Skeletal muscle satellite cell (primary cell): ENCODE results near the gene GGTLC3.
"Not testable (repeated sequence)": the region's sequence is repeated elsewhere in the genome, so short reads cannot be mapped to it uniquely, and the experiment has no call there.

Experiments
- H3K27me3 ChIP-seq: 2 replicates; pipeline ENCODE4 v1.7.0; 2013; ENCODE audit warnings: low read length; ENCODE audit not compliant: control insufficient read depth, insufficient read depth
- H3K36me3 ChIP-seq: 2 replicates; pipeline ENCODE4 v1.7.0; 2013; ENCODE audit warnings: mild to moderate bottlenecking, control low read depth, low read length; ENCODE audit not compliant: insufficient read depth
- H3K4me1 ChIP-seq: 2 replicates; pipeline ENCODE4 v1.7.0; 2013; ENCODE audit warnings: low read length; ENCODE audit not compliant: control insufficient read depth, insufficient read depth
- H3K4me2 ChIP-seq: 2 replicates; pipeline ENCODE4 v1.7.0; 2013; ENCODE audit warnings: mild to moderate bottlenecking, low read length
- H3K4me3 ChIP-seq: 2 replicates; pipeline ENCODE4 v1.7.0; 2013; ENCODE audit warnings: low read length
- H3K9ac ChIP-seq: 2 replicates; pipeline ENCODE4 v1.7.0; 2013; ENCODE audit warnings: mild to moderate bottlenecking, low read depth, low read length, moderate library complexity
- H3K9me3 ChIP-seq: replicated peaks from 2 replicates; pipeline ENCODE4 v1.7.0; 2013; ENCODE audit warnings: mild to moderate bottlenecking, control low read depth, low read length

Gene GGTLC3

GRCh38 chr22:18534315-18534714 lies 16.4 kb upstream of the GGTLC3 start:
- not testable (repeated sequence) for H3K9ac ChIP-seq, H3K4me3 ChIP-seq, H3K4me1 ChIP-seq, H3K27me3 ChIP-seq, H3K36me3 ChIP-seq, H3K9me3 ChIP-seq, H3K4me2 ChIP-seq

DNA sequence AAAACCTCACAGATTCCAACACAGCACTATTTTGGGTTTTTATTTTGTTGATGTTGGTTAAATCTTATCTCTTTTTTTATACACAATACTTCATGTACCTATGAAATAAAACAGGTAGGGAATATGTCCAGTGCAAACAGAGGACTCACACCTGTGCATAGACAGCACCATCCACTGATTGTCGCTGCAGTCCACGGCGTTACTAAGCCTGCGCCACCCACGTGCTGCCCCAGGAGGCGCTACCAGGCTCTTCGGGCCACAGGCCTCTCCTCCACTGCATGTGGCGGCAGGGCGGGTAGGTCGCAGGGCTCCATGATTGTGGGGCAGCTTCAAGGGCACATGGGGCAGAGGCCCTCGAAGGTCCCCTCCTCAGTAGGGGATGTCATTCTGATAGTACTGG lies 15.7 kb upstream of the GGTLC3 start:
- H3K4me1 ChIP-seq, H3K36me3 ChIP-seq, H3K9me3 ChIP-seq, H3K4me3 ChIP-seq, H3K9ac ChIP-seq, H3K4me2 ChIP-seq, H3K27me3 ChIP-seq: not testable (repeated sequence)

DNA sequence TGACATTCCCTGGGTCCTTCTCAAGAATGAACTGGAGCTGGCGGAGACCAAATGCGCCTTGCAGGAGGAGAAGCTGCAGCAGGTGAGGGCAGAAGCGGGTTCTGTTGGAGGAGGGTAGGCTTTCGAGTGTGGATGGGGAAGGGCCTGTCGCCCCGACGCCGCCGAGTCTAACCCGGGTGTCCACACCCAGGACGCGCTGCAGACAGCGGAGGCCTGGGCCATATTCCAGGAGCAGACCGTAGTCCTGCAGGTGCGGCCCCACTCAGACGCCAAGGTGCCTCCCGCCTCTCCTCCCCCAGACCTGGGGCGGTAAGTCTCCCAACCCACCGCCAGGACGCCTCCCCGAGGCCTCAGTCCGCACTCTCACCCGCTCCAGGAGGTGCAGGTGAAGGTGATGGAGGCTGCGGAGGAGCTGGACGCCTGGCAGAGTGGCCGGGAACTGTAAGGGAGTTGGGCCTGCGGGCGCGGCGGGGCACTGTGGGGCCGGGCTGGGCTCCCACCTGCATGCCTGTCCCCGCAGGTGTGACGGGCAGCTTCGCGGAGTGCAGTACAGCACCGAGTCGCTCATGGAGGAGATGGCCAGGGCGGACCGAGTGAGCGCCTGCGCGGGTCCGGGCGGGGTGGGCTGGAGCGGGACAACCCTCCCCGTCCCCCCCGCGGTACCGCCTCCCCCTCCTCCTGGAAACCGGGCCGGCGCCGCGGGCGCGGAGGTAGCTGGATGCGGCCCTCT lies 11.6 kb upstream of the GGTLC3 start:
- not testable (repeated sequence) for H3K4me1 ChIP-seq, H3K27me3 ChIP-seq, H3K9me3 ChIP-seq, H3K4me2 ChIP-seq, H3K36me3 ChIP-seq, H3K9ac ChIP-seq, H3K4me3 ChIP-seq

DNA sequence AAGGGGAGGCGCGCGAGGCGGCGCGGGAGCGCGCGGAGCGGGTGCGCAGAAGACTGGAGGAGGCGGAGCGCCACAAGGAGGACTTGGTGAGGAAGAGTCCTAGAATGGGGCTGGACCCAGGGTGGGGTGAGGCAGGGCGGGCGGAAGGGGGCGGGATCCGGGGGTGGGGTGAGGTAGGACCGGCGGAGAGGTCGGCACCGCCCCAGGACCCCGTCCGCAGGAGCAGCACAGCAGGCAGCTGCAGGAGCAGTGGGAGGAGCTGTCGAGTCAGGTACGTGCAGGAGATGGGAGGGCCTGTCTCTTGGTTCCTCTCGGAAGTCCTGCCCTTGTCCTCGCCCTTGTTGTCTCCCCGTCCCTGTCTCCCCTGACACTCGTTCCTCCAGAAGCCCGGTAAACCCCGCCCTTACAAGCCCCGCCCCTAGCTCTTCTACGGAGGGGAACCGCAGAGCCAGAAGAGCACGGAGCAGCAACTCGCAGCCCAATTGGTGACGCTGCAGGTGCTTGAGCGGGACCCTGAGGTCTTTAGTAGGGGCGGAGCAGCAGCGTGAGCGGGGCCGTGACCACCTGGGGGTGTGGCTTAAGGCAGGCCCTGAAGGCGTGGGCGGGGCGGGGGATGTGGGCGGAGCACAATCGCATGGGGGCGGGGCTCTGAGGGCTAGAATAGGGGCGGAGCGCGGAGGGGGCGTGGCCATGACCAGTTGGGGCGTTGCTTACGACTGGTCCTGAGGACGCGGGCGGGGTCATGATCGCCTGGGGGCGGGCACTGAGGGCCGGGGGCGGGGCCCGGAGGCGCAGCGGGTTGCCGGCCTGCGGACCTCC lies 10.8 kb upstream of the GGTLC3 start:
- H3K4me1 ChIP-seq, H3K9ac ChIP-seq, H3K36me3 ChIP-seq, H3K4me2 ChIP-seq, H3K27me3 ChIP-seq, H3K9me3 ChIP-seq: not testable (repeated sequence)
- peak overlapping the region; percentile 55 for H3K4me3 ChIP-seq

GRCh38 chr22:18527752-18528596 lies 10.0 kb upstream of the GGTLC3 start, which contains the start of gene TMEM191B:
Gene TMEM191B, plus strand, starts transcription at chr22:18527802. Its CDS starts 179 bp downstream, at chr22:18527981.
- not testable (repeated sequence) for H3K27me3 ChIP-seq, H3K4me2 ChIP-seq, H3K36me3 ChIP-seq, H3K9ac ChIP-seq, H3K4me1 ChIP-seq, H3K9me3 ChIP-seq
- H3K4me3 ChIP-seq, result peak within 1 kb of the TSS; percentile 55

- H3K4me2 ChIP-seq, H3K9ac ChIP-seq, H3K36me3 ChIP-seq, H3K9me3 ChIP-seq, H3K4me1 ChIP-seq, H3K4me3 ChIP-seq, H3K27me3 ChIP-seq: not testable (repeated sequence)
These were observed 5.4 kb upstream of the GGTLC3 start for GRCh38 chr22:18523328-18523727.

GRCh38 chr22:18522762-18523161 lies 4.8 kb upstream of the GGTLC3 start:
- not testable (repeated sequence) for H3K4me2 ChIP-seq, H3K36me3 ChIP-seq, H3K9ac ChIP-seq, H3K27me3 ChIP-seq, H3K9me3 ChIP-seq, H3K4me3 ChIP-seq, H3K4me1 ChIP-seq

DNA sequence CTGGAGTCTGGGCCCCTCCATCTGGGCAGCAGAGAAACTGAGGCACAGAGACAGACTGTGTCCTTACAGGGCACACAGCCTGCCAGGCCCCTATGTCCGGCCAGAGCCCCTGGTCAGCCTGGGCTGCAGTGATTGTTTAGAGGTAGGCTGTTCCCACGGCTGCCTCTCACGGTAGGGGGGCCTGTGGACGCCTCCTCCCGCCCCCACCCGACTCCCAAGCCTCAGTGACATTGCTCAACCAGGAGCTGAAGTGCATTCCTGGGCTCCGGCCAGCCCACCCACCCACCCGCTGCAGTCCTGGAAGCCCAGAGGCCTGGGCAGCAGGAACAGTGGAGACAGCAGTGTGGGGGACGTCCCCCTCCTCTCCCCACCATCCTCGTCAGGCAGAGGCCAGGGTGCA lies 4.5 kb downstream of the GGTLC3 start:
- H3K9ac ChIP-seq, H3K4me3 ChIP-seq, H3K4me2 ChIP-seq, H3K27me3 ChIP-seq, H3K4me1 ChIP-seq, H3K36me3 ChIP-seq, H3K9me3 ChIP-seq: not testable (repeated sequence)

DNA sequence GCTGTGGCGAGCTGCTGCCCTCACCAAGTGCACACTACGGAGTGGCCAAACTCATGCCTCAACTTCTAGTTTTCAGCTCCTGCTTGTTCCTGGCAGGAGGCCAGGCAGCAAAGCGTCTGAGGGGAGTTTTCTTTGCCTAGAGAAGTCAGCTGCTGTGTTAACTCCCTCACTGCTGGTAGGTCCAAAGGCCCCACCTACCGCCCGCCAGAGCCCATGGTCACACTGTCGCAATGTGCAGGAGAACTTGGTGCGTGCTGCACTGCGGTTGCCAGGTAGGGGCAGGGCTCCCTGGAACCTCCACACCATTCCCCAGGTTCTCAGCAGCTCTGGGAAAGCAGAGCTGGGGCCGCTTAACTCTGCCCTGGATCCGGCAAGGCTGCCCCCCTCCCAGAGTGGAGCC lies 5.6 kb downstream of the GGTLC3 start:
- H3K9me3 ChIP-seq, H3K4me1 ChIP-seq, H3K9ac ChIP-seq, H3K27me3 ChIP-seq, H3K4me2 ChIP-seq, H3K36me3 ChIP-seq, H3K4me3 ChIP-seq: not testable (repeated sequence)

DNA sequence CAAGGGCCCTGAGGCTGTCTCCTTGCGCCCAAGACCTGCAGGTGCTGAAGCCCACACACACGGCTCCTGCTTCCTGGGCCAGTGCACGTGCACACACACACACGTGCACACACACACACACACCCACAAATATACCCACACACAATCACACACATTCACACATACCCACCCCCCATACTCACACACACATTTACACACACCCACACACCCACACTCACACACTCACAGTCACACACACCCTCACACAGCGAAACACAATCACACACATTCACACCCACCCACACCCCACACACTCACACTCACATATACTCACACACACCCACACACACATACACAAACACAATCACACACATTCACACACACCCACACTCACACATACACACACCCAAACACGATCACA lies 6.6 kb downstream of the GGTLC3 start:
- not testable (repeated sequence) for H3K4me1 ChIP-seq, H3K9me3 ChIP-seq, H3K36me3 ChIP-seq, H3K4me3 ChIP-seq, H3K9ac ChIP-seq, H3K4me2 ChIP-seq, H3K27me3 ChIP-seq

DNA sequence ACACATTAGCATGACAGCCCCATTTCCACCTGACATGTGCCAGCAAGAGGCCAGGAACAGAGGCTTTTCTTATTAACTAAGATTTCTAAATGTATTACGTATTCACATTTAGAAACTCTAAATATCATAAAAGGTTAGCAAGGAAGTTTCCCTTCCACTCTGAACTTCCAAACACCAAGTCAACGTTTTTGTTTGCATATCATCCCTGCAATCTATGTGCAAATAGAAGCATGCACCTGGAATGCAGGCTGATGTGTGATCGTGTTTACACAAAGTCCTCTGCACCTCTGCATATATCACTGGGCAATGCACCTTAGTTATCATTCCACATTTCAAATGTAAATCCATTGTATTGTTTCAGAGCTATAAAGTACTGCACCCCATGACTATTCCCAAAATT lies 21.7 kb downstream of the GGTLC3 start:
- H3K9ac ChIP-seq, H3K9me3 ChIP-seq, H3K36me3 ChIP-seq, H3K27me3 ChIP-seq, H3K4me3 ChIP-seq, H3K4me2 ChIP-seq, H3K4me1 ChIP-seq: not testable (repeated sequence)
